ENCODE data around the gene SLC24A3.

DNA sequence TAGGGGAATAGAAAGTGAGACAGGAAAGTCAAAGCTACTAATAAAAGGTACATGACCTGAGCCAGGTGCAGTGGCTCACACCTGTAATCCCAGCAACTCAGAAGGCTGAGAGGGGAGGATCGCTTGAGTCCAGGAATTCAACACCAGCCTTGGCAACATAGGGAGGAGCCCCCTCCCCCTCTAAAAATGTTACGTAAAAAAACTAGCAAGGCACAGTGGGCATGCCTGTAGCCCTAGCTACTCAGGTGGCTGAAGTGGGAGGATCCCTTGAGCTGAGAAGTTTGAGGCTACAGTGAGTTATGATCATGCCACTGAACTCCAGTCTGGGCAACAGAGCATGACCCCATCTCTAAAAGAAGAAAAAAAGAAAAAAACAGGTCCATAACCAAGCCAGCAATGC lies 359.6 kb downstream of the SLC24A3 start:
- TF ChIP-seq, protein P1, sequence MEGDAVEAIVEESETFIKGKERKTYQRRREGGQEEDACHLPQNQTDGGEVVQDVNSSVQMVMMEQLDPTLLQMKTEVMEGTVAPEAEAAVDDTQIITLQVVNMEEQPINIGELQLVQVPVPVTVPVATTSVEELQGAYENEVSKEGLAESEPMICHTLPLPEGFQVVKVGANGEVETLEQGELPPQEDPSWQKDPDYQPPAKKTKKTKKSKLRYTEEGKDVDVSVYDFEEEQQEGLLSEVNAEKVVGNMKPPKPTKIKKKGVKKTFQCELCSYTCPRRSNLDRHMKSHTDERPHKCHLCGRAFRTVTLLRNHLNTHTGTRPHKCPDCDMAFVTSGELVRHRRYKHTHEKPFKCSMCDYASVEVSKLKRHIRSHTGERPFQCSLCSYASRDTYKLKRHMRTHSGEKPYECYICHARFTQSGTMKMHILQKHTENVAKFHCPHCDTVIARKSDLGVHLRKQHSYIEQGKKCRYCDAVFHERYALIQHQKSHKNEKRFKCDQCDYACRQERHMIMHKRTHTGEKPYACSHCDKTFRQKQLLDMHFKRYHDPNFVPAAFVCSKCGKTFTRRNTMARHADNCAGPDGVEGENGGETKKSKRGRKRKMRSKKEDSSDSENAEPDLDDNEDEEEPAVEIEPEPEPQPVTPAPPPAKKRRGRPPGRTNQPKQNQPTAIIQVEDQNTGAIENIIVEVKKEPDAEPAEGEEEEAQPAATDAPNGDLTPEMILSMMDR (IDR thresholded peaks at IDR 0.05): no peak
- no peak for TF ChIP-seq ZFX (IDR thresholded peaks at IDR 0.05; ENCODE audit: borderline replicate concordance)
